HG03520 (cell line): ENCODE data around the gene SHCBP1L.
"Not testable (repeated sequence)": the region's sequence is repeated elsewhere in the genome, so short reads cannot be mapped to it uniquely, and the experiment has no call there.

ENCODE experiments used
- ATAC-seq: cut with Tn5 transposase; IDR thresholded peaks from one replicate; pipeline ENCODE4 v1.9.1; 2021; ENCODE audit warnings: mild to moderate bottlenecking, moderate library complexity; ENCODE audit not compliant: unreplicated experiment

SHCBP1L gene

GRCh38 chr1:182965861-182966260 is 12.9 kb upstream of the SHCBP1L start:
- no peak for ATAC-seq

GRCh38 chr1:182965096-182965495 is 12.1 kb upstream of the SHCBP1L start:
- no peak for ATAC-seq

- peak; percentile 88 for ATAC-seq
These were observed 9.7 kb upstream of the SHCBP1L start for GRCh38 chr1:182962554-182963115.

GRCh38 chr1:182960046-182960445 is 7.1 kb upstream of the SHCBP1L start:
- no peak for ATAC-seq

GRCh38 chr1:182957902-182958395 is 5.0 kb upstream of the SHCBP1L start:
- ATAC-seq, result no peak

- ATAC-seq, result no peak
These were observed 3.9 kb upstream of the SHCBP1L start for GRCh38 chr1:182956708-182957365.

GRCh38 chr1:182955596-182956588 is 2.9 kb upstream of the SHCBP1L start:
- no peak for ATAC-seq

- no peak for ATAC-seq
These were observed 860 bp upstream of the SHCBP1L start for GRCh38 chr1:182953826-182954225.

- not testable (repeated sequence) for ATAC-seq
These were observed 9.6 kb downstream of the SHCBP1L start for GRCh38 chr1:182943336-182943735.

- not testable (repeated sequence) for ATAC-seq
These were observed 10.8 kb downstream of the SHCBP1L start for GRCh38 chr1:182942145-182942544.

- no peak for ATAC-seq
These were observed 13.6 kb downstream of the SHCBP1L start for GRCh38 chr1:182939413-182939812.

GRCh38 chr1:182935716-182936115 is 17.2 kb downstream of the SHCBP1L start:
- no peak for ATAC-seq

- no peak for ATAC-seq
These were observed 22.0 kb downstream of the SHCBP1L start for GRCh38 chr1:182930985-182931384.

- ATAC-seq, result no peak
These were observed 25.1 kb downstream of the SHCBP1L start for GRCh38 chr1:182927693-182928433.

GRCh38 chr1:182925661-182926060 is 27.3 kb downstream of the SHCBP1L start:
- no peak for ATAC-seq

GRCh38 chr1:182917378-182917777 is 35.6 kb downstream of the SHCBP1L start:
- ATAC-seq, result no peak

- no peak for ATAC-seq
These were observed 39.6 kb downstream of the SHCBP1L start for GRCh38 chr1:182913401-182913800.

- ATAC-seq, result no peak
These were observed 42.8 kb downstream of the SHCBP1L start for GRCh38 chr1:182910143-182910542.

- no peak for ATAC-seq
These were observed 43.4 kb downstream of the SHCBP1L start for GRCh38 chr1:182909578-182909977.

- no peak for ATAC-seq
These were observed 47.6 kb downstream of the SHCBP1L start for GRCh38 chr1:182905321-182905720.

GRCh38 chr1:182901946-182902345 is 51.0 kb downstream of the SHCBP1L start:
- ATAC-seq, result not testable (repeated sequence)
